T-cell (primary cell): ENCODE results near the gene SUSD6. TPM values are rescaled to one million over a fixed set of nuclear protein-coding genes. Genes with fewer than 3 reads are reported as not detected.
A peak's percentile ranks its signal among the peaks of the same experiment; 100 is the strongest.

Source experiments
- ATAC-seq, 4 experiments: fragments of 200-7000 bp in 3 of 4; fragments of 150-1000 bp in 1 of 4; cut with Tn5 transposase; replicated peaks in 1 of 4; 1 replicate in 3 of 4; 2 replicates in 1 of 4; pipeline ENCODE4 v1.10.0; 2021; ENCODE audit warnings: moderate library complexity in 3 of 4, mild to moderate bottlenecking in 2 of 4, moderate number of reproducible peaks in 1 of 4
- CTCF ChIA-PET, 2 donors: fragments of 300-600 bp; sonication (Branson Sonifier 250); formaldehyde crosslinking; loops; one replicate each; lab custom pipeline; 2022; ENCODE audit warnings: antibody characterized with exemption in 2 of 2; lab: Charles Lee
- POLR2A ChIA-PET, 2 donors: fragments of 300-600 bp; sonication (Branson Sonifier 250); formaldehyde crosslinking; loops; one replicate each; lab custom pipeline; 2022; ENCODE audit warnings: antibody characterized with exemption in 2 of 2; lab: Charles Lee
- DNase-seq, 35 experiments: peaks; one replicate each; pipeline versions ENCODE4 v3.0.0 to v3.0.0-alpha.2; 2013 to 2023
- H3K27ac ChIP-seq: one replicate; pipeline ENCODE4 v1.5.1; 2013; ENCODE audit warnings: low read length
- H3K27me3 ChIP-seq, 2 experiments: replicated peaks in 1 of 2; 1 replicate in 1 of 2; 2 replicates in 1 of 2; pipeline versions ENCODE4 v1.6.1 to v1.7.0; 2013; ENCODE audit warnings: low read length in 1 of 2, mixed read lengths in 1 of 2; ENCODE audit not compliant: control insufficient read depth in 2 of 2, insufficient read depth in 2 of 2; ENCODE audit errors: extremely low read depth in 1 of 2
- H3K36me3 ChIP-seq, 2 donors: 1 replicate in 1 of 2; 2 replicates in 1 of 2; pipeline versions ENCODE4 v1.6.1 to v1.7.0; 2013; ENCODE audit warnings: low read length in 1 of 2; ENCODE audit not compliant: control insufficient read depth in 2 of 2, insufficient read depth in 1 of 2; ENCODE audit errors: extremely low read depth in 1 of 2
- H3K4me1 ChIP-seq, 2 experiments: 1 replicate in 1 of 2; 2 replicates in 1 of 2; pipeline versions ENCODE4 v1.6.1 to v1.7.0; 2013; ENCODE audit warnings: low read length in 2 of 2, mixed read lengths in 1 of 2; ENCODE audit not compliant: insufficient read depth in 2 of 2, control insufficient read depth in 1 of 2; ENCODE audit errors: extremely low read depth in 1 of 2
- H3K4me3 ChIP-seq, 2 donors: 1 replicate in 1 of 2; 2 replicates in 1 of 2; pipeline versions ENCODE4 v1.5.1 to v1.7.0; 2013; ENCODE audit warnings: mild to moderate bottlenecking in 2 of 2, low read length in 1 of 2, moderate library complexity in 1 of 2; ENCODE audit not compliant: control insufficient read depth in 1 of 2; ENCODE audit errors: extremely low read depth in 1 of 2
- H3K9me3 ChIP-seq: 2 replicates; pipeline ENCODE4 v1.7.0; 2013
- H3K27ac Mint-ChIP-seq, 2 donors: one replicate each; pipeline ENCODE4 v1.8.0; 2020 to 2021; ENCODE audit warnings: mild to moderate bottlenecking in 2 of 2, mixed read lengths in 2 of 2
- H3K27me3 Mint-ChIP-seq, 2 donors: one replicate each; pipeline ENCODE4 v1.8.0; 2021 to 2022; ENCODE audit warnings: mixed read lengths in 2 of 2
- H3K36me3 Mint-ChIP-seq: one replicate; pipeline ENCODE4 v1.8.0; 2021; ENCODE audit warnings: mixed read lengths
- H3K4me1 Mint-ChIP-seq, 3 donors: one replicate each; pipeline ENCODE4 v1.8.0; 2020 to 2022; ENCODE audit warnings: mixed read lengths in 3 of 3, mild to moderate bottlenecking in 1 of 3
- H3K4me3 Mint-ChIP-seq, 3 donors: one replicate each; pipeline ENCODE4 v1.8.0; 2020 to 2022; ENCODE audit warnings: mild to moderate bottlenecking in 3 of 3, mixed read lengths in 3 of 3, moderate library complexity in 3 of 3
- H3K9me3 Mint-ChIP-seq, 3 donors: one replicate each; pipeline ENCODE4 v1.8.0; 2020 to 2022; ENCODE audit warnings: mixed read lengths in 3 of 3
- WGBS: methylation state at CpG from one replicate; pipeline ENCODE4 v1.1.5; 2013; ENCODE audit warnings: missing lambda C conversion rate; ENCODE audit not compliant: insufficient coverage; 5-methylcytosine and 5-hydroxymethylcytosine counted together
- total RNA-seq, 35 experiments: library from RNA in 6 of 35; stranded (reverse) in 6 of 35; fragments of 120-200 nt in 1 of 35; gene quantifications; one replicate each; pipeline versions ENCODE4 v1.2.1 to v1.2.4 and lab custom pipeline; 2013 to 2026

The SUSD6 gene
- total RNA-seq, 5 donors from 2014 or later (not counting 1 experiment from before 2014, with no cell fraction given), result 53.5 to 75.5 (median 60.4) TPM

GRCh38 chr14:69756298-69756697, 144.9 kb downstream of the SUSD6 start:
- CTCF ChIA-PET, result interaction anchor here in 1 of 2 donors (1.0 kb wide), 1 partner anchor 20 kb away, joined by 3 read pairs; no protein-coding TSS in a partner anchor
- WGBS, result no CpG with 5 or more reads among the region's 3 CpGs

GRCh38 chr14:69760810-69761209, 149.4 kb downstream of the SUSD6 start:
- Histone ChIP-seq H3K4me1 (peaks cover 4 to 9% of the 10 kb centered on the region in 2 experiments), H3K27ac (no peak overlapping the region), H3K4me3 (no peak overlapping the region), H3K9me3 (no peaks in the 10 kb centered on the region), H3K36me3 (no peaks in the 10 kb centered on the region), H3K27me3 (no peaks in the 10 kb centered on the region)
- no peaks in the 10 kb centered on the region for H3K36me3 Mint-ChIP-seq
- H3K9me3 Mint-ChIP-seq, result no peaks in the 10 kb centered on the region
- peaks cover 18 to 31% (median 22%) of the 10 kb centered on the region in 3 donors for H3K4me1 Mint-ChIP-seq
- ATAC-seq (no peak), DNase-seq (no peak)
- H3K27ac Mint-ChIP-seq, result no peak overlapping the region
- ChIA-PET POLR2A (interaction anchor here in 1 of 2 donors (1.4 kb wide), 1 partner anchor 13 kb away, joined by 3 read pairs; no protein-coding TSS in a partner anchor), CTCF (no interaction called here)
- no peaks in the 10 kb centered on the region for H3K27me3 Mint-ChIP-seq
- H3K4me3 Mint-ChIP-seq, result no peak overlapping the region
- WGBS, result 88% methylated on average over 1 of the region's 1 CpG

More at GRCh38 chr14:69756298-69756697, 144.9 kb downstream of the SUSD6 start:
- H3K36me3 Mint-ChIP-seq, result no peaks in the 10 kb centered on the region
- Histone ChIP-seq H3K27me3 (no peaks in the 10 kb centered on the region), H3K27ac (no peak overlapping the region), H3K4me3 (no peak overlapping the region), H3K36me3 (no peaks in the 10 kb centered on the region), H3K4me1 (peaks cover 7 to 9% of the 10 kb centered on the region in 2 experiments), H3K9me3 (no peaks in the 10 kb centered on the region)
- H3K4me1 Mint-ChIP-seq, result peaks cover 12 to 21% (median 18%) of the 10 kb centered on the region in 3 donors
- ATAC-seq (no peak), DNase-seq (no peak)
- H3K27me3 Mint-ChIP-seq, result no peaks in the 10 kb centered on the region
- POLR2A ChIA-PET, result interaction anchor here in 1 of 2 donors (1.1 kb wide), 1 partner anchor 10 kb away, joined by 4 read pairs; the partner anchor contains the start of gene SRSF5
- peak overlapping the region in 1 of 2 donors; percentile 84 for H3K27ac Mint-ChIP-seq
- H3K9me3 Mint-ChIP-seq, result no peaks in the 10 kb centered on the region
- no peak overlapping the region for H3K4me3 Mint-ChIP-seq

- ChIA-PET CTCF (no interaction called here), POLR2A (interaction anchor here in 1 of 2 donors (0.6 kb wide), 1 partner anchor 124 kb away, joined by 4 read pairs; no protein-coding TSS in a partner anchor)
- Histone ChIP-seq H3K27me3 (no peaks in the 10 kb centered on the region), H3K9me3 (no peaks in the 10 kb centered on the region), H3K36me3 (peaks cover 6 to 12% of the 10 kb centered on the region in 2 donors), H3K27ac (no peak overlapping the region), H3K4me1 (peaks cover 15 to 28% of the 10 kb centered on the region in 2 experiments), H3K4me3 (no peak overlapping the region)
- Mint-ChIP-seq H3K9me3 (no peaks in the 10 kb centered on the region), H3K27ac (peak overlapping the region in 1 of 2 donors; percentile 20), H3K4me1 (peaks cover 43 to 49% (median 43%) of the 10 kb centered on the region in 3 donors), H3K4me3 (no peak overlapping the region), H3K27me3 (peaks cover 0 to 2% of the 10 kb centered on the region in 2 donors), H3K36me3 (peaks cover 16% of the 10 kb centered on the region)
- 86% methylated on average over 1 of the region's 6 CpGs for WGBS
- no peak for DNase-seq
- ATAC-seq, result no peak
Observed at GRCh38 chr14:69763761-69764510, 152.5 kb downstream of the SUSD6 start.

Other genes with a start within 250 kb of the SUSD6 start
- 100 to 1,000 TPM; 108 to 119 (median 115) TPM for gene ERH, start 213.3 kb upstream of the SUSD6 start, total RNA-seq
- gene SLC39A9, start 212.9 kb upstream of the SUSD6 start, total RNA-seq, result 10 to 100 TPM; 23.4 to 38.0 (median 33.0) TPM
- under 1 TPM; 0.28 to 0.61 (median 0.44) TPM for gene PLEKHD1, start 126.9 kb upstream of the SUSD6 start, total RNA-seq
- not detected for gene CCDC177, start 36.7 kb upstream of the SUSD6 start, total RNA-seq
- 1,000 to 10,000 TPM in 2 of 5 donors, 100 to 1,000 TPM in 3; 788 to 1,543 (median 848) TPM for gene SRSF5, start 155.5 kb downstream of the SUSD6 start, total RNA-seq
- gene SLC10A1, start 185.6 kb downstream of the SUSD6 start, total RNA-seq, result under 1 TPM in 1 of 5 donors, not detected in 4; 0.13 TPM